Loucy (cell line): Measurements from ENCODE around the gene EIF4E2.

Experiments used
- EZH2phosphoT487 ChIP-seq: fragments of 200-600 bp; IDR thresholded peaks from 2 replicates; pipeline ENCODE4 v1.6.1; 2018; ENCODE audit warnings: antibody characterized with exemption, mild to moderate bottlenecking, moderate library complexity, borderline replicate concordance
- TF ChIP-seq, protein P1 (sequence below): fragments of 200-600 bp; sonication (generic); conservative IDR thresholded peaks from 2 replicates; pipeline ENCODE4 v1.5.1; 2014; ENCODE audit warnings: mild to moderate bottlenecking, antibody characterized with exemption, low read length

DNA sequence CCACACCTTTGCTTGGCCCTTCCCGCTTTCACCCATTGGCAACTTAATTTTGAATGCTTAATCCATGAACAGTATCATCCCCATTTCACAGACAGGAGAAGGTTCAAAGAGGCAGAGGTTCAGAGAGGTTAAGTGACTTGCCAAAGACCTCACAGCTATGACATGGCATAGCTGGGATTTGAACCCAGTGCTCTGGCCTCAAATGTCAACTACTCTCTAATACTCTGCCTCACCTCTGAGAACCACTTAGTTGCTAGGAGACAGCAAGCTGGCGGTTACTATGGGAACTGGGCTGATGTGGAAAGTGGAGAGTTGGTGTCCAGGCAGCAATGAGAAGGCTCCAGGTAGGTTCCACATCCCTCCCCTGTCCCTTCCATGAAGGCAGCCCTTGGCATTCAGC is 46.1 kb upstream of the EIF4E2 start:
- no peak for TF ChIP-seq EZH2phosphoT487
- TF ChIP-seq, protein P1, sequence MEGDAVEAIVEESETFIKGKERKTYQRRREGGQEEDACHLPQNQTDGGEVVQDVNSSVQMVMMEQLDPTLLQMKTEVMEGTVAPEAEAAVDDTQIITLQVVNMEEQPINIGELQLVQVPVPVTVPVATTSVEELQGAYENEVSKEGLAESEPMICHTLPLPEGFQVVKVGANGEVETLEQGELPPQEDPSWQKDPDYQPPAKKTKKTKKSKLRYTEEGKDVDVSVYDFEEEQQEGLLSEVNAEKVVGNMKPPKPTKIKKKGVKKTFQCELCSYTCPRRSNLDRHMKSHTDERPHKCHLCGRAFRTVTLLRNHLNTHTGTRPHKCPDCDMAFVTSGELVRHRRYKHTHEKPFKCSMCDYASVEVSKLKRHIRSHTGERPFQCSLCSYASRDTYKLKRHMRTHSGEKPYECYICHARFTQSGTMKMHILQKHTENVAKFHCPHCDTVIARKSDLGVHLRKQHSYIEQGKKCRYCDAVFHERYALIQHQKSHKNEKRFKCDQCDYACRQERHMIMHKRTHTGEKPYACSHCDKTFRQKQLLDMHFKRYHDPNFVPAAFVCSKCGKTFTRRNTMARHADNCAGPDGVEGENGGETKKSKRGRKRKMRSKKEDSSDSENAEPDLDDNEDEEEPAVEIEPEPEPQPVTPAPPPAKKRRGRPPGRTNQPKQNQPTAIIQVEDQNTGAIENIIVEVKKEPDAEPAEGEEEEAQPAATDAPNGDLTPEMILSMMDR, result no peak
